Muscle of leg (tissue), 11 donors: ENCODE results near the gene C5AR1. TPM values are rescaled to one million over a fixed set of nuclear protein-coding genes. Genes with fewer than 3 reads are reported as not detected.
A peak's percentile ranks its signal among the peaks of the same experiment; 100 is the strongest.
"Not testable (repeated sequence)": the region's sequence is repeated elsewhere in the genome, so short reads cannot be mapped to it uniquely, and the experiment has no call there.

Source experiments
- DNase-seq: peaks from one replicate; pipeline ENCODE4 v3.0.0; 2013
- H3K27ac ChIP-seq: one replicate; pipeline ENCODE4 v1.5.1; 2013; ENCODE audit warnings: mild to moderate bottlenecking, low read length, control low read depth
- H3K27me3 ChIP-seq: one replicate; pipeline ENCODE4 v1.6.1; 2013; ENCODE audit warnings: low read length; ENCODE audit not compliant: control insufficient read depth, insufficient read depth
- H3K36me3 ChIP-seq: one replicate; pipeline ENCODE4 v1.6.1; 2013; ENCODE audit warnings: low read length; ENCODE audit not compliant: control insufficient read depth, insufficient read depth
- H3K4me1 ChIP-seq: one replicate; pipeline ENCODE4 v1.6.1; 2013; ENCODE audit warnings: low read length; ENCODE audit not compliant: control insufficient read depth, insufficient read depth
- H3K4me3 ChIP-seq: one replicate; pipeline ENCODE4 v1.5.1; 2013; ENCODE audit warnings: low read length, control low read depth
- H3K9me3 ChIP-seq: replicated peaks from 2 replicates; pipeline ENCODE4 v1.6.1; 2013; ENCODE audit warnings: low read depth, low read length; ENCODE audit not compliant: control insufficient read depth
- WGBS: methylation state at CpG from one replicate; pipeline ENCODE4 v1.1.5; 2013; ENCODE audit warnings: missing lambda C conversion rate; ENCODE audit not compliant: insufficient coverage; 5-methylcytosine and 5-hydroxymethylcytosine counted together
- polyA plus RNA-seq, 8 donors: library from polyadenylated mRNA; unstranded; fragments of 120-200 nt; gene quantifications; one replicate each; pipeline versions ENCODE4 v1.2.1 to v1.2.3, GENCODE V29; 2013; ENCODE audit warnings: inconsistent platforms in 1 of 8, low replicate concordance in 1 of 8; ENCODE audit not compliant: insufficient read length in 8 of 8, insufficient read depth in 1 of 8
- total RNA-seq: library from RNA; stranded (reverse); fragments of 120-200 nt; gene quantifications from one replicate; pipeline ENCODE4 v1.2.4, GENCODE V29; 2013

Gene C5AR1
- total and polyA plus RNA-seq, 9 donors: 0.53 to 3.6 (median 1.9) TPM

- Histone ChIP-seq H3K27ac (no peak overlapping the region), H3K4me3 (no peak overlapping the region), H3K27me3 (no peaks in the 10 kb centered on the region), H3K4me1 (peaks cover 5% of the 10 kb centered on the region), H3K9me3 (no peaks in the 10 kb centered on the region), H3K36me3 (no peaks in the 10 kb centered on the region)
- 86% methylated on average over 1 of the region's 1 CpG for WGBS
- DNase-seq: no peak
These were observed 34.8 kb downstream of the C5AR1 start for GRCh38 chr19:47344425-47344824.

GRCh38 chr19:47346024-47346423 lies 36.4 kb downstream of the C5AR1 start:
- not testable (repeated sequence) for H3K36me3 ChIP-seq, DNase-seq, H3K9me3 ChIP-seq, H3K4me1 ChIP-seq, H3K27me3 ChIP-seq, H3K4me3 ChIP-seq, H3K27ac ChIP-seq
- WGBS: 86% methylated on average over 6 of the region's 6 CpGs

- 4% methylated on average over 62 of the region's 63 CpGs for WGBS
- peak within 1 kb of the TSS; percentile 99 for H3K4me3 ChIP-seq
- H3K36me3 ChIP-seq: peaks cover 20% of the 10 kb centered on the region
- peaks cover 8% of the 10 kb centered on the region for H3K4me1 ChIP-seq
- H3K27ac ChIP-seq: peak within 1 kb of the TSS; percentile 69
- H3K27me3 ChIP-seq: no peaks in the 10 kb centered on the region
- peak; percentile 99 for DNase-seq
- no peaks in the 10 kb centered on the region for H3K9me3 ChIP-seq
These were observed 39.4 kb downstream of the C5AR1 start, which contains the start of gene DHX34 for GRCh38 chr19:47348819-47349795. Gene DHX34 (plus strand): TSS chr19:47349315. CDS start chr19:47353031, 3,716 bp downstream.

- Histone ChIP-seq H3K27ac (no peak overlapping the region), H3K27me3 (no peaks in the 10 kb centered on the region), H3K4me3 (no peak overlapping the region), H3K36me3 (peaks cover 33% of the 10 kb centered on the region), H3K4me1 (peaks cover 8% of the 10 kb centered on the region), H3K9me3 (no peaks in the 10 kb centered on the region)
- WGBS: 90% methylated on average over 6 of the region's 6 CpGs
- DNase-seq: no peak
These were observed 41.0 kb downstream of the C5AR1 start for GRCh38 chr19:47350630-47351029.

GRCh38 chr19:47351548-47351947 lies 41.9 kb downstream of the C5AR1 start:
- no peak overlapping the region for H3K27ac ChIP-seq
- peaks cover 2% of the 10 kb centered on the region for H3K9me3 ChIP-seq
- no peaks in the 10 kb centered on the region for H3K27me3 ChIP-seq
- peaks cover 42% of the 10 kb centered on the region for H3K36me3 ChIP-seq
- 78% methylated on average over 2 of the region's 3 CpGs for WGBS
- H3K4me3 ChIP-seq: no peak overlapping the region
- no peak for DNase-seq
- peaks cover 8% of the 10 kb centered on the region for H3K4me1 ChIP-seq

- Histone ChIP-seq H3K9me3 (peaks cover 2% of the 10 kb centered on the region), H3K4me1 (peaks cover 8% of the 10 kb centered on the region), H3K27ac (no peak overlapping the region), H3K36me3 (peaks cover 47% of the 10 kb centered on the region), H3K27me3 (no peaks in the 10 kb centered on the region), H3K4me3 (no peak overlapping the region)
- no peak for DNase-seq
- WGBS: no CpG with 5 or more reads among the region's 2 CpGs
These were observed 42.4 kb downstream of the C5AR1 start for GRCh38 chr19:47352095-47352494.

- H3K4me3 ChIP-seq: no peak overlapping the region
- 96% methylated on average over 24 of the region's 24 CpGs for WGBS
- H3K4me1 ChIP-seq: peaks cover 8% of the 10 kb centered on the region
- H3K36me3 ChIP-seq: peaks cover 59% of the 10 kb centered on the region
- H3K27ac ChIP-seq: no peak overlapping the region
- H3K9me3 ChIP-seq: peaks cover 4% of the 10 kb centered on the region
- no peaks in the 10 kb centered on the region for H3K27me3 ChIP-seq
- no peak for DNase-seq
These were observed 43.6 kb downstream of the C5AR1 start for GRCh38 chr19:47353307-47353712.

GRCh38 chr19:47356900-47357299 lies 47.2 kb downstream of the C5AR1 start:
- WGBS: 96% methylated on average over 4 of the region's 6 CpGs

GRCh38 chr19:47357788-47358680 lies 48.4 kb downstream of the C5AR1 start:
- peaks cover 91% of the 10 kb centered on the region for H3K36me3 ChIP-seq
- DNase-seq: no peak
- H3K4me1 ChIP-seq: no peaks in the 10 kb centered on the region
- no peak overlapping the region for H3K27ac ChIP-seq
- WGBS: 92% methylated on average over 28 of the region's 28 CpGs
- no peaks in the 10 kb centered on the region for H3K27me3 ChIP-seq
- H3K9me3 ChIP-seq: peaks cover 4% of the 10 kb centered on the region
- H3K4me3 ChIP-seq: no peak overlapping the region

More at GRCh38 chr19:47356900-47357299, 47.2 kb downstream of the C5AR1 start:
- H3K27ac ChIP-seq: no peak overlapping the region
- H3K27me3 ChIP-seq: no peaks in the 10 kb centered on the region
- H3K4me1 ChIP-seq: no peaks in the 10 kb centered on the region
- no peak overlapping the region for H3K4me3 ChIP-seq
- peaks cover 91% of the 10 kb centered on the region for H3K36me3 ChIP-seq
- H3K9me3 ChIP-seq: peaks cover 4% of the 10 kb centered on the region
- DNase-seq: no peak

GRCh38 chr19:47358936-47359335 lies 49.3 kb downstream of the C5AR1 start:
- peaks cover 90% of the 10 kb centered on the region for H3K36me3 ChIP-seq
- H3K27me3 ChIP-seq: no peaks in the 10 kb centered on the region
- no peak for DNase-seq
- H3K9me3 ChIP-seq: peaks cover 4% of the 10 kb centered on the region
- WGBS: 89% methylated on average over 6 of the region's 6 CpGs
- no peak overlapping the region for H3K4me3 ChIP-seq
- no peaks in the 10 kb centered on the region for H3K4me1 ChIP-seq
- H3K27ac ChIP-seq: no peak overlapping the region
